Hepatocyte (in vitro differentiated cells): ENCODE measurements around the gene DNAH11.

Experiments
- CTCF ChIP-seq: fragments of 200-600 bp; sonication (generic); IDR thresholded peaks from 2 replicates; pipeline ENCODE4 v1.5.1; 2016; ENCODE audit warnings: antibody characterized with exemption, mild to moderate bottlenecking; ENCODE audit not compliant: poor library complexity
- EZH2 ChIP-seq: fragments of 200-600 bp; sonication (generic); IDR thresholded peaks from 2 replicates; pipeline ENCODE4 v1.6.1; 2016; ENCODE audit warnings: antibody characterized with exemption, mild to moderate bottlenecking, borderline replicate concordance
- EZH2phosphoT487 ChIP-seq: fragments of 200-600 bp; sonication (generic); IDR thresholded peaks from one replicate; pipeline ENCODE4 v1.6.1; 2018; ENCODE audit warnings: antibody characterized with exemption, mild to moderate bottlenecking, low read depth, moderate library complexity; ENCODE audit not compliant: unreplicated experiment, severe bottlenecking

- TF ChIP-seq CTCF: no peak
- no peak for TF ChIP-seq EZH2
- no peak for TF ChIP-seq EZH2phosphoT487
Measured at GRCh38 chr7:21768279-21768678, 225.4 kb downstream of the DNAH11 start.
